H1 (cell line): Measurements from ENCODE around the gene LDLR. TPM values are rescaled to one million over a fixed set of nuclear protein-coding genes. Genes with fewer than 3 reads are reported as not detected.

Experiments used
- CTCF ChIA-PET: fragments of 300-600 bp; sonication (Branson Sonifier 250); formaldehyde crosslinking; loops from one replicate; lab custom pipeline; 2021; ENCODE audit not compliant: partially characterized antibody; lab: Charles Lee
- POLR2A ChIA-PET: fragments of 300-600 bp; sonication (Branson Sonifier 250); formaldehyde crosslinking; loops from one replicate; lab custom pipeline; 2021; ENCODE audit warnings: inconsistent platforms; ENCODE audit not compliant: partially characterized antibody; lab: Charles Lee
- DNase-seq, 2 experiments: peaks; one replicate each; pipeline versions ENCODE4 v3.0.0 to v3.0.0-alpha.2; 2010 to 2022; ENCODE audit warnings: low spot score in 2 of 2, low read depth in 1 of 2, mixed read lengths in 1 of 2
- FAIRE-seq: peaks from 2 replicates; lab custom pipeline; 2011; peaks lifted over from hg19 to GRCh38; lab: Jason Lieb, UNC
- H2AFZ ChIP-seq: 2 replicates; pipeline ENCODE4 v1.8.1; 2012; ENCODE audit warnings: low read length, inconsistent platforms
- H2AK5ac ChIP-seq: 2 replicates; pipeline ENCODE4 v1.6.1; 2013; ENCODE audit warnings: low read depth, low read length
- H2BK120ac ChIP-seq: replicated peaks from 2 replicates; pipeline ENCODE3; 2013; ENCODE audit warnings: low read depth, low read length, inconsistent platforms
- H2BK12ac ChIP-seq: 2 replicates; pipeline ENCODE4 v1.6.1; 2013; ENCODE audit warnings: low read depth, low read length
- H2BK15ac ChIP-seq: 2 replicates; pipeline ENCODE4 v1.6.1; 2013; ENCODE audit warnings: low read length
- H2BK20ac ChIP-seq: 2 replicates; pipeline ENCODE4 v1.6.1; 2013; ENCODE audit warnings: low read length
- H2BK5ac ChIP-seq: 2 replicates; pipeline ENCODE4 v1.6.1; 2013; ENCODE audit warnings: low read depth, low read length
- H3K14ac ChIP-seq: 2 replicates; pipeline ENCODE4 v1.6.1; 2013; ENCODE audit warnings: inconsistent platforms; ENCODE audit not compliant: insufficient read length
- H3K18ac ChIP-seq: 2 replicates; pipeline ENCODE4 v1.6.1; 2013; ENCODE audit warnings: low read length; ENCODE audit errors: extremely low read depth
- H3K23ac ChIP-seq: 2 replicates; pipeline ENCODE4 v1.6.1; 2013; ENCODE audit warnings: inconsistent platforms; ENCODE audit not compliant: insufficient read length
- H3K23me2 ChIP-seq: 2 replicates; pipeline ENCODE4 v1.6.1; 2013; ENCODE audit warnings: low read depth, low read length
- H3K27ac ChIP-seq: 2 replicates; pipeline ENCODE4 v1.6.1; 2011; ENCODE audit warnings: low read depth, low read length, inconsistent platforms
- H3K27me3 ChIP-seq, 4 experiments: replicated peaks in 1 of 4; 1 replicate in 1 of 4; 2 replicates in 3 of 4; pipeline versions ENCODE4 v1.6.1 to v1.8.1; 2011 to 2013; ENCODE audit warnings: low read length in 3 of 4, mild to moderate bottlenecking in 3 of 4, inconsistent platforms in 2 of 4, mixed read lengths in 2 of 4, moderate library complexity in 1 of 4; ENCODE audit not compliant: control insufficient read depth in 3 of 4, insufficient read depth in 3 of 4; ENCODE audit errors: extremely low read depth in 1 of 4
- H3K36me3 ChIP-seq, 4 experiments: 2 replicates each; pipeline versions ENCODE4 v1.6.1 to v1.8.1; 2011 to 2013; ENCODE audit warnings: mild to moderate bottlenecking in 4 of 4, low read length in 3 of 4, moderate library complexity in 2 of 4, control low read depth in 1 of 4, inconsistent platforms in 1 of 4; ENCODE audit not compliant: insufficient read depth in 4 of 4, control insufficient read depth in 2 of 4
- H3K4ac ChIP-seq: replicated peaks from 2 replicates; pipeline ENCODE3; 2013; ENCODE audit warnings: low read length, low read depth, mixed read lengths, inconsistent platforms; ENCODE audit not compliant: insufficient read length
- H3K4me1 ChIP-seq, 4 experiments: replicated peaks in 1 of 4; 1 replicate in 1 of 4; 2 replicates in 3 of 4; pipeline versions ENCODE4 v1.6.1 to v1.8.1; 2011 to 2013; ENCODE audit warnings: low read length in 3 of 4, inconsistent platforms in 2 of 4, mixed read lengths in 1 of 4; ENCODE audit not compliant: insufficient read depth in 4 of 4, control insufficient read depth in 3 of 4
- H3K4me2 ChIP-seq, 2 experiments: 2 replicates each; pipeline versions ENCODE4 v1.6.1 to v1.8.1; 2011 to 2013; ENCODE audit warnings: low read depth in 2 of 2, low read length in 2 of 2, control low read depth in 1 of 2, inconsistent platforms in 1 of 2, mild to moderate bottlenecking in 1 of 2; ENCODE audit not compliant: insufficient read depth in 1 of 2
- H3K4me3 ChIP-seq, 4 experiments: fragments of 200-600, 300-600 bp in 1 of 4; sonication (generic), shearing (Covaris generic), sonication (Bioruptor Twin) in 1 of 4; 2 replicates each; pipeline versions ENCODE4 v1.5.1 to v1.8.1; 2011 to 2016; ENCODE audit warnings: low read length in 4 of 4, low read depth in 3 of 4, control low read depth in 2 of 4, inconsistent platforms in 2 of 4, mild to moderate bottlenecking in 2 of 4, mixed read lengths in 1 of 4, moderate library complexity in 1 of 4; ENCODE audit not compliant: insufficient read depth in 2 of 4; ENCODE audit errors: extremely low read depth in 1 of 4
- H3K56ac ChIP-seq: replicated peaks from 2 replicates; pipeline ENCODE3; 2013; ENCODE audit warnings: low read depth, mild to moderate bottlenecking, mixed read lengths, low read length, inconsistent platforms; ENCODE audit not compliant: insufficient read length
- H3K79me1 ChIP-seq: 2 replicates; pipeline ENCODE4 v1.6.1; 2013; ENCODE audit warnings: low read depth, low read length, control low read depth
- H3K79me2 ChIP-seq, 2 experiments: 2 replicates each; pipeline versions ENCODE4 v1.6.1 to v1.8.1; 2012 to 2013; ENCODE audit warnings: low read length in 2 of 2, mild to moderate bottlenecking in 2 of 2, inconsistent platforms in 1 of 2; ENCODE audit not compliant: insufficient read depth in 2 of 2, control insufficient read depth in 1 of 2
- H3K9ac ChIP-seq, 4 experiments: replicated peaks in 1 of 4; 1 replicate in 1 of 4; 2 replicates in 3 of 4; pipeline versions ENCODE4 v1.6.1 to v1.8.1; 2011 to 2013; ENCODE audit warnings: low read depth in 3 of 4, low read length in 3 of 4, control low read depth in 2 of 4, mild to moderate bottlenecking in 2 of 4, moderate library complexity in 2 of 4, inconsistent platforms in 1 of 4; ENCODE audit errors: extremely low read depth in 1 of 4
- H3K9me3 ChIP-seq, 2 experiments: 2 replicates each; pipeline versions ENCODE4 v1.6.1 to v1.8.1; 2012 to 2013; ENCODE audit warnings: mild to moderate bottlenecking in 2 of 2, moderate library complexity in 2 of 2, control low read depth in 1 of 2, inconsistent platforms in 1 of 2, low read depth in 1 of 2, low read length in 1 of 2, mixed read lengths in 1 of 2; ENCODE audit not compliant: insufficient read depth in 2 of 2
- H4K20me1 ChIP-seq, 2 experiments: replicated peaks in 1 of 2; 2 replicates each; pipeline versions ENCODE3 to v1.8.1; 2011 to 2013; ENCODE audit warnings: inconsistent platforms in 2 of 2, low read length in 2 of 2, mild to moderate bottlenecking in 1 of 2; ENCODE audit not compliant: insufficient read depth in 2 of 2, control insufficient read depth in 1 of 2
- H4K5ac ChIP-seq: 2 replicates; pipeline ENCODE4 v1.6.1; 2013; ENCODE audit warnings: low read length, low read depth, mixed read lengths, inconsistent platforms; ENCODE audit not compliant: insufficient read length
- H4K8ac ChIP-seq: 2 replicates; pipeline ENCODE4 v1.8.0; 2013; ENCODE audit warnings: mild to moderate bottlenecking, moderate library complexity, low read length, inconsistent platforms; ENCODE audit not compliant: insufficient read depth; ENCODE audit errors: extremely low read depth
- H4K91ac ChIP-seq: replicated peaks from 2 replicates; pipeline ENCODE3; 2013; ENCODE audit warnings: low read length, mixed read lengths, inconsistent platforms; ENCODE audit not compliant: insufficient read length
- ASH2L ChIP-seq: fragments of 200-600, 300-600 bp; sonication (generic); IDR thresholded peaks from one replicate; pipeline ENCODE4 v1.7.1; 2017; ENCODE audit warnings: low read length
- CHD1 ChIP-seq: IDR thresholded peaks from 2 replicates; pipeline ENCODE4 v1.6.1; 2012; ENCODE audit warnings: low read depth, low read length, improper control_type of control experiment
- EGR1 ChIP-seq: IDR thresholded peaks from 2 replicates; pipeline ENCODE4 v1.6.1; 2011; ENCODE audit warnings: low read depth, low read length, borderline replicate concordance
- FOSL1 ChIP-seq: IDR thresholded peaks from 2 replicates; pipeline ENCODE4 v1.6.1; 2011; ENCODE audit warnings: mild to moderate bottlenecking, low read depth, low read length, moderate library complexity; ENCODE audit not compliant: insufficient read depth
- GABPA ChIP-seq: IDR thresholded peaks from 2 replicates; pipeline ENCODE4 v1.6.1; 2011; ENCODE audit warnings: mild to moderate bottlenecking, low read length, moderate library complexity, borderline replicate concordance; ENCODE audit not compliant: insufficient read depth
- POLR2A ChIP-seq, 2 experiments: IDR thresholded peaks; 1 replicate in 1 of 2; 2 replicates in 1 of 2; pipeline ENCODE4 v1.6.1; 2011; ENCODE audit warnings: low read depth in 2 of 2, low read length in 2 of 2, mild to moderate bottlenecking in 2 of 2; ENCODE audit errors: control extremely low read depth in 1 of 2
- WGBS, 2 experiments: shearing (Covaris generic) in 1 of 2; methylation state at CpG; one replicate each; pipeline versions ENCODE4 v1.1.6 to v1.1.7; 2013 to 2015; ENCODE audit warnings: low lambda C conversion rate in 2 of 2, mixed read lengths in 2 of 2, inconsistent platforms in 1 of 2, low coverage in 1 of 2, missing lambda C conversion rate in 1 of 2; ENCODE audit not compliant: insufficient replicate concordance in 2 of 2, insufficient coverage in 1 of 2, insufficient read length in 1 of 2; ENCODE audit errors: extremely low coverage in 1 of 2, missing lambda C conversion rate in 1 of 2; 5-methylcytosine and 5-hydroxymethylcytosine counted together
- polyA plus RNA-seq, 7 experiments: library from polyadenylated mRNA; depleted of rRNA in 3 of 7; stranded (reverse) in 5 of 7; unstranded in 2 of 7; fragments of >200 nt in 5 of 7; fragments of 200-250 nt in 2 of 7; gene quantifications; 1 replicate in 5 of 7; 2 replicates in 1 of 7; 4 replicates in 1 of 7; pipeline versions ENCODE4 v1.2.1 to v1.2.3, GENCODE V29; 2011 to 2013; ENCODE audit warnings: missing spikeins in 2 of 7, mixed read lengths in 2 of 7
- total RNA-seq: library from RNA; stranded (reverse); fragmentation: NEBNext Ultra II Directional; extraction: Animal tissue kit (Norgen Biotek cat#: 25700); gene quantifications from 2 replicates; pipeline ENCODE4 v1.2.1, GENCODE V29; 2021
- TF ChIP-seq, protein P1 (sequence below): IDR thresholded peaks from 2 replicates; pipeline ENCODE4 v1.6.1; 2011; ENCODE audit warnings: low read depth, mild to moderate bottlenecking, low read length; ENCODE audit not compliant: insufficient read depth

Gene LDLR
- total and polyA plus RNA-seq, 2 of the 8 experiments (the other 6 are each of a cell fraction or from before 2014, with no cell fraction given) = 70.1 to 118 TPM

DNA sequence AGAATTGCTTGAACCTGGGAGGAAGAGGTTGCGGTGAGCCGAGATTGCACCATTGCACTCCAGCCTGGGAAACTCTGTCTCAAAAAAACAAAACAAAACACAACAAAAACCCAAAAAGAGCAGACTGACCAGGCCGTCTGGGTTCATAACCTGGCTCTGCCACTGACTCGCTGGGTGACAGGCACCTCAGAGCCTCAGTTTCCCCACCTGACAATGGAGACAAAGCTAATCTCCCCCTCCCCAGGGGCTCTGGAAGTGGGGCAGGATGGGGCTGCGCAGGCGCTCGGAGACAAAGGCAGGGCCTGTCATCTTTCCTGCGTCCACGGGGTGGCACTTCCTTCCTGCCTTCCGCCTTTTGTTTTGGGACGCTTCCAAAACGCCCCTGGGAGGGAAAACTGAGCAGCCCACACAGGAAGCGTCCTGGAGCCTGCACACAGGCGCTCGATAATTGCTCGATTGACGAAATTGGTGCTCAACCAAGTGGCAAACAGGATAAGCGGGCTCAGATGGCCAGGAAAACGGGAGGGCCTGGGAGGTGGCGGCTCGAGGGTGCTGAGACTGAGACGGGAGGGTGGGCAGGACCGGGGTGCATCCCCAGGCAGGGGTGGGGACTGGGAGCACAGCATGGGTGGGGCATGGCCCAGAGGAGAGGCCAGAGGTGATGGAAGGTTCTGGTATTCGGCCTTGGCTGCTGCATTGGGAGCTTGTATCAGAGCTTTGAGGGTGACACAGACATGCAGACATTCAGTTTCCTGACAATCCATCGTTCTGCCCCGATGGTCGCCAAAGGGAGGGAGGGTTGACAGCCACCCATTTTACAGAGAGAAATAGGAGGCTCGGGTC lies 48.5 kb downstream of the LDLR start:
- no peak overlapping the region for H2BK120ac ChIP-seq
- H3K36me3 ChIP-seq = peaks cover 0 to 5% (median 2%) of the 10 kb centered on the region in 4 experiments; a peak in 5 of 8 replicates
- peak overlapping the region; percentile 27 for H4K91ac ChIP-seq
- CTCF ChIA-PET = interaction anchor here (0.7 to 3.9 kb wide), 16 partner anchors 12 to 126 kb away, joined by 3 to 16 read pairs (median 4); no protein-coding TSS in a partner anchor
- H3K27ac ChIP-seq = no peak overlapping the region
- 16% methylated on average over 21 of the region's 28 CpGs; no CpG with 5 or more reads in 1 of the 2 experiments for WGBS, 2 experiments
- H2BK12ac ChIP-seq = no peak overlapping the region
- H3K4me3 ChIP-seq = peak overlapping the region; percentile 9 to 57 (median 28); a peak in 6 of 8 replicates
- no peak overlapping the region for H3K56ac ChIP-seq
- H3K4ac ChIP-seq = no peak overlapping the region
- no peaks in the 10 kb centered on the region for H3K27me3 ChIP-seq
- no peak overlapping the region for H3K14ac ChIP-seq
- no peaks in the 10 kb centered on the region for H3K9me3 ChIP-seq
- H3K23me2 ChIP-seq = peaks cover 3% of the 10 kb centered on the region; the same call in 1 of the 2 replicates
- no peak overlapping the region for H3K23ac ChIP-seq
- H2AFZ ChIP-seq = no peak overlapping the region
- peak overlapping the region; percentile 82; the same call in 1 of the 2 replicates for H4K8ac ChIP-seq
- no peak overlapping the region; a peak in 1 of 7 replicates for H3K9ac ChIP-seq
- H3K4me1 ChIP-seq = peaks cover 0 to 17% (median 13%) of the 10 kb centered on the region in 4 experiments; a peak in 6 of 7 replicates
- H2AK5ac ChIP-seq = no peak overlapping the region
- peaks cover 0 to 4% of the 10 kb centered on the region in 2 experiments for H4K20me1 ChIP-seq
- no peaks in the 10 kb centered on the region for H3K79me1 ChIP-seq
- POLR2A ChIA-PET = interaction anchor here (0.7 to 1.6 kb wide), 6 partner anchors 17 to 185 kb away, joined by 3 read pairs; partner anchors contain the start of genes LDLR and SPC24
- peak in 1 of 2 experiments; percentile 79 for DNase-seq
- peak overlapping the region; percentile 91; the same call in 1 of the 2 replicates for H3K18ac ChIP-seq
- H3K4me2 ChIP-seq = peak overlapping the region; percentile 15 to 71
- H4K5ac ChIP-seq = peak overlapping the region; percentile 87
- 0 out of 2 replicates have a peak overlapping the region, but pooled peaks have one; percentile 37 for H2BK20ac ChIP-seq
- H2BK5ac ChIP-seq = peak overlapping the region; percentile 61; the same call in 1 of the 2 replicates
- no peak for FAIRE-seq
- no peak overlapping the region; the same call in 1 of the 2 replicates for H2BK15ac ChIP-seq
- H3K79me2 ChIP-seq = no peaks in the 10 kb centered on the region
- TF ChIP-seq GABPA = peak; percentile 35; the same call in 1 of the 2 replicates
- TF ChIP-seq ASH2L = no peak
- no peak for TF ChIP-seq FOSL1
- TF ChIP-seq, protein P1, sequence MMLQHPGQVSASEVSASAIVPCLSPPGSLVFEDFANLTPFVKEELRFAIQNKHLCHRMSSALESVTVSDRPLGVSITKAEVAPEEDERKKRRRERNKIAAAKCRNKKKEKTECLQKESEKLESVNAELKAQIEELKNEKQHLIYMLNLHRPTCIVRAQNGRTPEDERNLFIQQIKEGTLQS = no peak
- TF ChIP-seq POLR2A (IDR thresholded peaks at IDR 0.05; ENCODE audit: control extremely low read depth in 1 of 2, low read depth in 2 of 2, low read length in 2 of 2) = no peak
- peak; percentile 53; the same call in 1 of the 2 replicates for TF ChIP-seq EGR1
- no peak for TF ChIP-seq CHD1
